Upper lobe of left lung (tissue), 4 donors: ENCODE measurements around the gene TSC22D1.

Source experiments
- POLR2A ChIP-seq, 4 donors: fragments of 450-650 bp; IDR thresholded peaks; one replicate each; pipeline ENCODE4 v1.5.1; 2016 to 2017; ENCODE audit warnings: antibody characterized with exemption in 4 of 4, mild to moderate bottlenecking in 2 of 4
- POLR2AphosphoS5 ChIP-seq, 2 donors: sonication (generic); formaldehyde crosslinking; IDR thresholded peaks; one replicate each; pipeline ENCODE4 v1.5.1; 2017; ENCODE audit warnings: antibody characterized with exemption in 2 of 2
- TF ChIP-seq, protein P1 (sequence below), 6 experiments: fragments of 450-650 bp in 4 of 6; fragments of 200-600 bp in 2 of 6; sonication (generic) in 2 of 6; IDR thresholded peaks; one replicate each; pipeline ENCODE4 v1.5.1; 2016 to 2019; ENCODE audit warnings: antibody characterized with exemption in 6 of 6

DNA sequence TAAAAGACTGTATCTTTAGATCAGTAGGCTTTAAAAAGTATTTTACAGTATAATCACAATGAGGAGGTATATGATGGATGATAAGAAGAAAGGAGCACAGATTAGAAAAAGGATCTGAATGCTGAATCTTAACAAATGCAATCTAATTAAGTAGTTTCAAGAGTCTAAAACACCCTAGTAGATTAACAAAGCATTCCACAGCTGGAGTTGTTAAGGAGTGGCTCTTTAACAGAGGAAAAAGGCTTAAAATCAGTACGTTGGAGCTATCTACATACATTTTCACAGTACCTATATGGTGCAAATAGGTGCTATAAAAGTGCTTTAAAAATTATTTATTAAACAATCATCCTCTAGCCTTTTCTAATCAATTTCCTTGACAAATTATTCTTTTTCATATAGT lies 34.5 kb downstream of the TSC22D1 start:
- TF ChIP-seq, protein P1, sequence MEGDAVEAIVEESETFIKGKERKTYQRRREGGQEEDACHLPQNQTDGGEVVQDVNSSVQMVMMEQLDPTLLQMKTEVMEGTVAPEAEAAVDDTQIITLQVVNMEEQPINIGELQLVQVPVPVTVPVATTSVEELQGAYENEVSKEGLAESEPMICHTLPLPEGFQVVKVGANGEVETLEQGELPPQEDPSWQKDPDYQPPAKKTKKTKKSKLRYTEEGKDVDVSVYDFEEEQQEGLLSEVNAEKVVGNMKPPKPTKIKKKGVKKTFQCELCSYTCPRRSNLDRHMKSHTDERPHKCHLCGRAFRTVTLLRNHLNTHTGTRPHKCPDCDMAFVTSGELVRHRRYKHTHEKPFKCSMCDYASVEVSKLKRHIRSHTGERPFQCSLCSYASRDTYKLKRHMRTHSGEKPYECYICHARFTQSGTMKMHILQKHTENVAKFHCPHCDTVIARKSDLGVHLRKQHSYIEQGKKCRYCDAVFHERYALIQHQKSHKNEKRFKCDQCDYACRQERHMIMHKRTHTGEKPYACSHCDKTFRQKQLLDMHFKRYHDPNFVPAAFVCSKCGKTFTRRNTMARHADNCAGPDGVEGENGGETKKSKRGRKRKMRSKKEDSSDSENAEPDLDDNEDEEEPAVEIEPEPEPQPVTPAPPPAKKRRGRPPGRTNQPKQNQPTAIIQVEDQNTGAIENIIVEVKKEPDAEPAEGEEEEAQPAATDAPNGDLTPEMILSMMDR (IDR thresholded peaks at IDR 0.05): no peak
- TF ChIP-seq POLR2A (IDR thresholded peaks at IDR 0.05) (no peak), POLR2AphosphoS5 (IDR thresholded peaks at IDR 0.05) (no peak)
